HFF-Myc (cell line): ENCODE data around the gene CYP27C1.

Experiments used
- DNase-seq: peaks from one replicate; pipeline ENCODE4 v3.0.0-alpha.2; 2011; ENCODE audit warnings: low read depth; ENCODE audit errors: extremely low read depth
- H3K4me3 ChIP-seq: replicated peaks from 2 replicates; pipeline ENCODE4 v1.5.1; 2011; ENCODE audit warnings: low read depth, mild to moderate bottlenecking, control low read depth, low read length
- CTCF ChIP-seq: IDR thresholded peaks from 2 replicates; pipeline ENCODE4 v1.5.1; 2012; ENCODE audit warnings: mild to moderate bottlenecking, low read depth, low read length, control low read depth; ENCODE audit errors: missing control alignments

The CYP27C1 gene

GRCh38 chr2:127220102-127220767 lies at the start of gene CYP27C1:
CYP27C1 (minus strand) TSS chr2:127220299; CDS start chr2:127220270, 29 bp downstream.
- TF ChIP-seq CTCF, result no peak
- peak within 1 kb of the TSS; percentile 47 for H3K4me3 ChIP-seq
- DNase-seq, result no peak

GRCh38 chr2:127261804-127262406 lies 41.8 kb upstream of the CYP27C1 start:
- no peak overlapping the region for H3K4me3 ChIP-seq
- DNase-seq, result no peak
- no peak for TF ChIP-seq CTCF

GRCh38 chr2:127259355-127259754 lies 39.3 kb upstream of the CYP27C1 start:
- H3K4me3 ChIP-seq, result no peak overlapping the region
- no peak for TF ChIP-seq CTCF
- no peak for DNase-seq

GRCh38 chr2:127256866-127257265 lies 36.8 kb upstream of the CYP27C1 start:
- no peak overlapping the region for H3K4me3 ChIP-seq
- no peak for DNase-seq
- TF ChIP-seq CTCF, result no peak

GRCh38 chr2:127256381-127256780 lies 36.3 kb upstream of the CYP27C1 start:
- DNase-seq, result no peak
- TF ChIP-seq CTCF, result no peak

GRCh38 chr2:127255721-127256120 lies 35.6 kb upstream of the CYP27C1 start:
- DNase-seq, result no peak
- H3K4me3 ChIP-seq, result no peak overlapping the region
- TF ChIP-seq CTCF, result no peak

More at GRCh38 chr2:127256381-127256780, 36.3 kb upstream of the CYP27C1 start:
- no peak overlapping the region for H3K4me3 ChIP-seq

GRCh38 chr2:127255146-127255545 lies 35.0 kb upstream of the CYP27C1 start:
- H3K4me3 ChIP-seq, result no peak overlapping the region
- no peak for DNase-seq
- no peak for TF ChIP-seq CTCF
